LNCaP clone FGC (cell line): ENCODE data around the gene PRDM16.

Experiments
- DNase-seq: peaks from one replicate; pipeline ENCODE4 v3.0.0-alpha.2; 2011; ENCODE audit warnings: low read depth
- H3K4me3 ChIP-seq: 2 replicates; pipeline ENCODE4 v1.5.1; 2011; ENCODE audit warnings: mild to moderate bottlenecking, low read depth, low read length, control low read depth
- TF ChIP-seq, protein P1 (sequence below): IDR thresholded peaks from 2 replicates; pipeline ENCODE4 v1.5.1; 2012; ENCODE audit warnings: mild to moderate bottlenecking; ENCODE audit not compliant: control insufficient read depth, insufficient read depth; ENCODE audit errors: extremely low read depth

PRDM16 gene

GRCh38 chr1:3292051-3292722, 223.2 kb downstream of the PRDM16 start:
- no peak overlapping the region for H3K4me3 ChIP-seq
- TF ChIP-seq, protein P1, sequence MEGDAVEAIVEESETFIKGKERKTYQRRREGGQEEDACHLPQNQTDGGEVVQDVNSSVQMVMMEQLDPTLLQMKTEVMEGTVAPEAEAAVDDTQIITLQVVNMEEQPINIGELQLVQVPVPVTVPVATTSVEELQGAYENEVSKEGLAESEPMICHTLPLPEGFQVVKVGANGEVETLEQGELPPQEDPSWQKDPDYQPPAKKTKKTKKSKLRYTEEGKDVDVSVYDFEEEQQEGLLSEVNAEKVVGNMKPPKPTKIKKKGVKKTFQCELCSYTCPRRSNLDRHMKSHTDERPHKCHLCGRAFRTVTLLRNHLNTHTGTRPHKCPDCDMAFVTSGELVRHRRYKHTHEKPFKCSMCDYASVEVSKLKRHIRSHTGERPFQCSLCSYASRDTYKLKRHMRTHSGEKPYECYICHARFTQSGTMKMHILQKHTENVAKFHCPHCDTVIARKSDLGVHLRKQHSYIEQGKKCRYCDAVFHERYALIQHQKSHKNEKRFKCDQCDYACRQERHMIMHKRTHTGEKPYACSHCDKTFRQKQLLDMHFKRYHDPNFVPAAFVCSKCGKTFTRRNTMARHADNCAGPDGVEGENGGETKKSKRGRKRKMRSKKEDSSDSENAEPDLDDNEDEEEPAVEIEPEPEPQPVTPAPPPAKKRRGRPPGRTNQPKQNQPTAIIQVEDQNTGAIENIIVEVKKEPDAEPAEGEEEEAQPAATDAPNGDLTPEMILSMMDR = no peak
- no peak for DNase-seq

- no peak for DNase-seq
- H3K4me3 ChIP-seq = no peak overlapping the region
These were observed 224.0 kb downstream of the PRDM16 start for GRCh38 chr1:3292868-3293562.

DNA sequence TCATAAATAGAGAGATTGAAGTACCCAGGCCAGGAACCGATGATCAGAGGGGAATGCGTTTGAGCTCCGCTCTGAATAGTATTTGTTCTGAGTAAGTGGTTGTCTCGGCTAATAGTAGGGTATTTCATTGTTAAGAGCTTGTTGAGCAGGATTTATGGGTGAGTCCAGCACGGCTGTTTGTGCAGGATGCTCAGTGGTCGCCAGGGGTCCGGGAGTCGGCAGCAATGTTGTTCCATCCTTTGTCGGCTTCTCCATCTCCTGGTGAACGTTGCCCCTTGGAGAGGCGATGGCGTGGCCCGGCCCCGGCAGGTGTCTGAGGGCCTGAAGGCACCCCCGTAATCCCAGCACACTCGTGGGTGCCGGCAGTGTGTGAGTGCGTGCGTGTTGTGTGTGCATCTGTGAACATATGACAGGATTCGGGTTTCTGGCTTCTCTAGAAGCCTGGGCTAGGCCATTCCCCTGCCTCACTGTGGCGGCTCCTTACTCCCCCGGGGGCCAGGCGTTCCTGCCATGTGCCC, 224.6 kb downstream of the PRDM16 start:
- H3K4me3 ChIP-seq = no peak overlapping the region
- TF ChIP-seq, protein P1 = no peak
- DNase-seq = no peak

More at GRCh38 chr1:3292868-3293562, 224.0 kb downstream of the PRDM16 start:
- TF ChIP-seq, protein P1 = no peak

DNA sequence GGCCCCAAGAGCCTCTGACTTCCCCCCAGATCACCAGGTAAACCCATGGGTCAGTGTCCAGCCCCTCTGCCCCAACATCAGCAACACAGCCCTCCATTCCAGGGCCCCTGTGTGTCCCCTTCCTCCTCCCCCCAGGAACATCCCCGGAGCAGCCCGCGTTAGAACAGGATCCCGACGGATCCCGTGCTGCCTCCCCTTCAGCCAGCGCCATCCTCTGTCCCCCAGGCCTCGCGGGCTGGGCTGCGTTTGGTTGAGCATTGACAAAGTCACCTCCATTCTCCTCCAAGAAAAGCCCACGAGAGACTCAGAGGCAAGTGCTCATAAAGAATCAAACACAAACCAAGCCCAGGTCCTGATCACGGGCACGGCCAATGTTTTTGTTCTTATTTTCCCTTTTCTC, 225.4 kb downstream of the PRDM16 start:
- TF ChIP-seq, protein P1 = no peak

DNA sequence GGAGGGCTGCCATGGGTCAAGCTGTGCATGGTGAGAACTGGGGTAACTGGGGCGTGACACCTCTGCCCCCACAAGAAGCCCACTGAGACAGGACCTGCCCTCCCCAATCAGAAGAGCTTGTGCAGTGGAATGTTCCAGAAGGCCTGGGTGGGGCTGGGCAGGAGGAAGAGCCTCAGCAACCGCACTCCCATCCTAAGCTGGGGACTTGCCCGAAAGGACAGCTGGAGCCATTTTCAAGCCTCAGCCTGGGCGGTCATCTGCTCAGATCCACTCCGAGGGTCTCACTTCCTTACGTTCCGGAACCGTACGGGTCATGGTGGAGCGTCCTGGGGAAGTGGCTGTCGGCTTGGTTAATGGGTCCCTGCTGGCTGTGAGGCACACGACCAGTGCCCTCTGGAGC, 226.8 kb downstream of the PRDM16 start:
- H3K4me3 ChIP-seq = no peak overlapping the region
- no peak for DNase-seq
- TF ChIP-seq, protein P1 = no peak

More for the DNA sequence above, 225.4 kb downstream of the PRDM16 start:
- DNase-seq = no peak
- H3K4me3 ChIP-seq = no peak overlapping the region

- TF ChIP-seq, protein P1 = no peak
- H3K4me3 ChIP-seq = no peak overlapping the region
- no peak for DNase-seq
These were observed 227.3 kb downstream of the PRDM16 start for GRCh38 chr1:3296326-3296725.
